Measurements from ENCODE around the gene EIF4G3.
A peak's percentile ranks its signal among the peaks of the same experiment; 100 is the strongest.

EIF4G3 gene

DNA sequence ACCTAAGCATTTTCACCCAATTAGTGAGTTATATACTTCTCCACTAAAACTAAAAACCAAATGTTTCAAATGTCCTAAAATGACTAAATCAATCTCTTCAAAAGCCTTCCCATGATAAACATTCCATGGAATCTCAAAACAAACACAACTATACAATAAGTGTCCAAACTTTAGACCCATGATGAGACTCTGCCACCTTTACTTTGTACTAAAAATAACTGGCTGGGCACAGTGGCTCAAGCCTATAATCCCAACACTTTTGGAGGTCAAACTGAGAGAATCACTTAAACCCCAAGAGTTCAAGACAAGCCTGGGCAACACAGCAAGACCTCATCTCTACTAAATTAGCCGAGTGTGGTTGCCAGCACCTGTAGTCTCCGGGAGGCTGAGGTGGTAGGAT, 87.4 kb downstream of the EIF4G3 start:
- no peak overlapping the region for H3K27ac ChIP-seq
- no peak for TF ChIP-seq CTCF (conservative IDR thresholded peaks at IDR 0.05; ENCODE audit: low read depth)
- POLR2A ChIA-PET (ENCODE audit: low non-redundant PET), result no interaction called here

DNA sequence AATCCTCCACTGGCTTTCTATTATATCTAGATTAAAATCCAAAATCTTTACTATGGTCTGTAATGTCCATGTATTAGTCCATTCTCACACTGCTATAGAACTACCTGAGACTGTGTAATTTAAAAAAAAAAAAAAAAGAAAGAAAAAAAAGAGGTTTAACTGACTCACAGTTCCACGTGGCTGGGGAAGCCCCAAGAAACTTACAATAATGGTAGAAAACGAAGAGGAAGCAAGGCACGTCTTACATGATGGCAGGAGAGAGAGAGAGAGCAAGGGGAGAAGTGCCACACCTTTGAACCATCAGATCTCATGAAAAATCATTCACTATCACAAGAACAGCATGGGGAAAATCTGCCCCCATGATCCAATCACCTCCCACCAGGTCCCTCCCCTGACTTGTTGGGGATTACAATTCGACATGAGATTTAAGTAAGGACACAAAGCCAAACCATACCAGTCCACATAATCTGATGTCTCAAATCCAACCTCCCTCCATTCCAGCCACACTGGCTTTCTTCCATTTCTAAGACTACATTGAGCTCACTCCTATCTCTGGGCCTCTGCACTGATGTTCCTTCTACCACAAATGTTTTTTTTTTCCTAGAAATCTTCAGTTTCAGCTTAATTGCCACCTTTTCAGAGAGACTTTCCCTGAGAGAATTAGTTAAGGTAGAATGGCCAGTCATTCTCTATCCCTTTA, 92.4 kb downstream of the EIF4G3 start:
- ChIA-PET POLR2A (ENCODE audit: low non-redundant PET) (no interaction called here), CTCF (interaction anchor here (0.6 kb wide), 1 partner anchor 135 kb away, joined by 3 read pairs; no protein-coding TSS in a partner anchor)

More for the DNA sequence above, 87.4 kb downstream of the EIF4G3 start:
- CTCF ChIA-PET, result no interaction called here
- DNase-seq (ENCODE audit: low spot score), result no peak

GRCh38 chr1:21082073-21082472, 94.6 kb downstream of the EIF4G3 start:
- CTCF ChIA-PET, result no interaction called here

More for the DNA sequence above, 92.4 kb downstream of the EIF4G3 start:
- no peak for TF ChIP-seq CTCF (conservative IDR thresholded peaks at IDR 0.05; ENCODE audit: low read depth)
- H3K27ac ChIP-seq, result no peak overlapping the region
- DNase-seq (ENCODE audit: low spot score), result no peak

GRCh38 chr1:21077085-21077484, 99.6 kb downstream of the EIF4G3 start:
- no peak overlapping the region for H3K27ac ChIP-seq
- POLR2A ChIA-PET (ENCODE audit: low non-redundant PET), result no interaction called here
- TF ChIP-seq CTCF (conservative IDR thresholded peaks at IDR 0.05; ENCODE audit: low read depth), result no peak
- CTCF ChIA-PET, result no interaction called here
- no peak for DNase-seq (ENCODE audit: low spot score)

More at GRCh38 chr1:21082073-21082472, 94.6 kb downstream of the EIF4G3 start:
- POLR2A ChIA-PET (ENCODE audit: low non-redundant PET), result no interaction called here
- TF ChIP-seq CTCF (conservative IDR thresholded peaks at IDR 0.05; ENCODE audit: low read depth), result no peak
- no peak for DNase-seq (ENCODE audit: low spot score)
- H3K27ac ChIP-seq, result 0 out of 2 replicates have a peak overlapping the region, but pooled peaks have one; percentile 16

DNA sequence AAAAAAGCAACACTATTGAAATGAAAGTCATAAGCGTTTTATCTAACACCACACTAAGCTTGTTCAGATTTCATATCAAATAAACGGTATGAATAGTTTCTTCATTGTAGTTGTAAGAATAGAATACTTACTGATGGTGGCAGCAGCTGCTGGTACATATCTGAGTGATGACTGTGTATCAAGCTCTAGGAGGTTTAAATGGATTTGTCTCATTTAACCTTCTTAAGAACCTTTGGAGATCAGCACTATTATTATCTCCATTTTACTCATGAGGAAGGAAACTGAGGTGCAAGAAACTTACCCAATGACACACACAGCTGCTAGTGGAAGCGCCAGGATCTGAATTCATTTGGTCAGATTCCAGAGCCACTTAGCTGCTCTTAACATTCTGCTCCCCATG, 104.0 kb downstream of the EIF4G3 start:
- H3K27ac ChIP-seq, result no peak overlapping the region
- POLR2A ChIA-PET (ENCODE audit: low non-redundant PET), result no interaction called here
- CTCF ChIA-PET, result no interaction called here
- TF ChIP-seq CTCF (conservative IDR thresholded peaks at IDR 0.05; ENCODE audit: low read depth), result no peak
- DNase-seq (ENCODE audit: low spot score), result peak; percentile 8

GRCh38 chr1:21069549-21069948, 107.1 kb downstream of the EIF4G3 start:
- CTCF ChIA-PET, result interaction anchor here (0.7 kb wide), 1 partner anchor 9 kb away, joined by 3 read pairs; no protein-coding TSS in a partner anchor
- H3K27ac ChIP-seq, result no peak overlapping the region
- POLR2A ChIA-PET (ENCODE audit: low non-redundant PET), result no interaction called here
- TF ChIP-seq CTCF (conservative IDR thresholded peaks at IDR 0.05; ENCODE audit: low read depth), result no peak
- DNase-seq (ENCODE audit: low spot score), result no peak
